ENCODE measurements around the gene KANTR.
"Not testable (repeated sequence)": the region's sequence is repeated elsewhere in the genome, so short reads cannot be mapped to it uniquely, and the experiment has no call there.

Gene KANTR

GRCh38 chrX:53133400-53133799, 39.5 kb downstream of the KANTR start:
- DNase-seq = no peak

DNA sequence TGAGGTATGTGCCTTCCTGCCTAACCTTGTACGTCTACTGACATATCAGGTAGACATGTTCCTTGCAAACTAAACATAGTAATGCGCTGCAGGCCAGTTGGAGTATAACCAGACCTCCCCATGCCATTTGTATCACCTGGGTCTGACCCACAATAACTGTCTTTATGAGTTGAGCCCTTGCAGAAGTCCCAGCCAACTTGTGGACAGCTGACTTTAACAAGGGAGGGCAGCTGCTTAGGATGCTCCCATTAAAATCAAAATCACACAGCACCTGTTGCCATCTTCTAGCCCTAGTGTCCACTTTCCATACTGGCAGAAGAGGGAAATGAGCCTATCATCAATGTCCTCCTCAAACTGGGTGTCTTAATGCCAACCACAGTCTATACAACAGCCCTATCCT, 41.6 kb downstream of the KANTR start:
- no peak for DNase-seq

DNA sequence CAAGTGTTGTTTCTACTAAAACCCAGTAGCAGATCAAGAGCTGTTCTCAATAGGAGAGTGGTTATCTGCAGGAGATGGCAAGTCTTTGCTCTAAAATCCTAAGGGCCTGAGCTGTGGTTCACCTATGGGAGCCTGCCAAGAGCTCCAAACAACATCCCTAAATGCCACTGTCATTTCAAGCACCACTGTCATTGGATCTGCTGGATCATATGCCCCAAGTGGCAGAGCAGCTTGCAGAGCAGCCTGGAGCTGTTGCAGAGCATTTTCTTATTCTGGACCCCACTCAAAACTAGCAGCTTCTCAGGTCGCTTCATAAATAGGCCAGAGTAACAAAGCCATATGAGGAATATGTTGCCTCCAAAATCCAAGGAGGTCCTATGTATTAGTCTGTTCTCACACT, 59.6 kb downstream of the KANTR start:
- DNase-seq = no peak

GRCh38 chrX:53155512-53156206, 61.7 kb downstream of the KANTR start:
- DNase-seq = no peak

- no peak for DNase-seq
Observed at GRCh38 chrX:53156207-53156596, 62.3 kb downstream of the KANTR start.

DNA sequence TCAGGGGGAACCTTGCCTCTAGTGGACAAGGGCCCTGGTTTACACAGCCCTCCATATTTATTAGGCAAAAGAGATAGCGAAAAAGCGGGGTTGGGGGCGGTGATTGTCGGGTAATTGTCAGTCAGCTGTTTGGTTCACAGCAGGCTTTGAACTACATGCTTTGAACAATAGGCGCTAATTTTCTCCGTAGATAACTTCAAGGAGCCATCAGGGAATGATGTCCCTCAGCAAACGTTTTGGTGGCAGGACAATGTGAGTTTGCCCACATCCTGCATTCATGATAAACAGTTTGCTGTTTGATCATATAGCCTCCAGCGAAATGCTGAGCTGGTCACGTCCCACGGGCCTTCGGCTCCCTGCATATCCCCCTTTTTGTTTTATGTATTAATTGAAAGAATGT, 65.2 kb downstream of the KANTR start:
- DNase-seq = no peak

- DNase-seq = no peak
Observed at GRCh38 chrX:53160297-53160983, 66.5 kb downstream of the KANTR start.

DNA sequence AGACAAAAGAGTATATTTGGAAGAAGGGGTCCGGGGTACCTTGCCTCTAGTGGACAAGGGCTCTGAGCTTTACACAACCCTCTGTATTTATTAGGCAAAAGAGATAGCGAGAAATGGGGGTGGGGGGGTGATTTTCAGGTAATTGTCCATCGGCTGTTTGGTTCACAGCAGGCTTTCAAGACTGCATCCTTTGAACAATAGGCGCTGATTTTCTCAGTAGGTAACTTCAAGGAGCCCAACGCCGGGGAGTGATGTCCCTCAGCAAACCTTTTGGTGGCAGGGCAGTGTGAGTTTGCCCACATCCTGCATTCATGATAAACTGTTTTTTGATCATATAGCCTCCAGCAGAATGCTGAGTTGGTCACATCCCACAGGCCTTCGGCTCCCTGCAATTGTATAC, 69.5 kb downstream of the KANTR start:
- DNase-seq = no peak

- DNase-seq = not testable (repeated sequence)
Observed at GRCh38 chrX:53164566-53164965, 70.6 kb downstream of the KANTR start.

GRCh38 chrX:53166103-53166502, 72.2 kb downstream of the KANTR start:
- no peak for DNase-seq

GRCh38 chrX:53171356-53171755, 77.4 kb downstream of the KANTR start:
- DNase-seq = no peak
